Hindlimb muscle (tissue), 1 donor: ENCODE measurements around the gene ZNHIT1. TPM values are rescaled to one million over a fixed set of nuclear protein-coding genes. Genes with fewer than 3 reads are reported as not detected.
"Not testable (repeated sequence)": the region's sequence is repeated elsewhere in the genome, so short reads cannot be mapped to it uniquely, and the experiment has no call there.

Experiments
- DNase-seq: peaks from one replicate; pipeline ENCODE4 v3.0.0-alpha.2; 2013
- polyA plus RNA-seq: library from polyadenylated mRNA; unstranded; fragments of 120-200 nt; gene quantifications from one replicate; pipeline ENCODE4 v1.2.1, GENCODE V29; 2013; ENCODE audit not compliant: insufficient read length

Gene ZNHIT1
- polyA plus RNA-seq, 1 donor, result 48.3 TPM

- no peak for DNase-seq
Observed at GRCh38 chr7:101189109-101189508, 28.9 kb upstream of the ZNHIT1 start.

DNA sequence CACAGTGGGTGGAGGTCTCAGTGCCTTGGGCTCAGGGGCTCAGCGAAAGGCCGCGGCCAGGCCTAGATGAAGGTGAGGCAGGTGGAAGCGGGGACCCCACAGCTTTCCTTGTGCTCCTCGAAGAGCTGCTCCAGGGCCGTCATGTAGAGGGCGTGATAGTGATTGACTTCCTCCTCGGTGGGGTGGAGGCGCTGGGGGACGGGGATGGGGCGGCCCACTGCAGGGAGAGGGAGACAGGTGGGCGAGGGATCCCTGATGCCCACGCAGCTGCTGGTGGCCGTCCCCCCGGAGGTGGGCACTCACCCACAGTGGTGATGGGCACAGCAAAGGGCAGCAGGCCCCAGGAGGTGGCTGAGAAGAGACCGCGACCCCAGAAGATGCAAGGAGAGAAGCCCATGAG, 22.1 kb upstream of the ZNHIT1 start:
- no peak for DNase-seq

DNA sequence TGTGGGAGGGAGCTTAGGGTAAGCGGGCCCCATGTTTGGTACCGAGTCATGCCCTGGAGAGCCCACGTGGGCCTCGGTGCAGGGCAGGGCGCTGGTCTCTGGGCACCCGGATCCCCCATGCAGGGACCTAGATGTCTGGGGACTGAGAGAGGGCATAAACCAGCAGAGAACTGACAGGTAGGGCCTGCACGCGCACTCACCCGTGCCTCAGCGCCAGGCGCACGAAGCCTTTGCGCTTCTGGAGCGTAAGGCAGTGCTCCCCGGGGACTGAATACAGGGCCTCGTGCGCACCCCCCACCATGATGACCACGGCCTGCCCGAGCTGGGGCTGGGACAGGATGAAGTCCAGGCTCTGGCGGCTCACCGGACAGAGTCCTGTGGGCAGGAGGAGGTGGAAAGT, 20.0 kb upstream of the ZNHIT1 start:
- no peak for DNase-seq

DNA sequence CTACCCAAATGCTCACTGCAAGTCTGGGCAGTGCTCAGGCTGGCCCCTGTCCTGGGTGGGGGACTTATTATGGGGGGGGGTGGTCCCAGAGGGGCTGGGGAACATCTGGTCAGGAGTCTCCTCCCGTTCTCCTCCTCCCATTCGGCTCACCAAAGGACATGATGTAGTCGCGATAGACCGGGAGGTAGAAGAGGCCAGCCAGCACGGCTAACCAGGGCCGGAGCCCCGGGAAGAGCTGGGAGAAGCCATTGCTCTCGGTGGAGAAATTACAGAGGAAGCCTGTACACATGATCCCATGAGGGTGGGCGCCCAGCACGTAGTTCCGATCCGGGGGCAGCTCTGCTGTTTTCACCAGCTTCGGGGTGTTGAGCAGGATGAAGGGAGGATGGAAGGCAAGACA, 19.5 kb upstream of the ZNHIT1 start:
- no peak for DNase-seq

DNA sequence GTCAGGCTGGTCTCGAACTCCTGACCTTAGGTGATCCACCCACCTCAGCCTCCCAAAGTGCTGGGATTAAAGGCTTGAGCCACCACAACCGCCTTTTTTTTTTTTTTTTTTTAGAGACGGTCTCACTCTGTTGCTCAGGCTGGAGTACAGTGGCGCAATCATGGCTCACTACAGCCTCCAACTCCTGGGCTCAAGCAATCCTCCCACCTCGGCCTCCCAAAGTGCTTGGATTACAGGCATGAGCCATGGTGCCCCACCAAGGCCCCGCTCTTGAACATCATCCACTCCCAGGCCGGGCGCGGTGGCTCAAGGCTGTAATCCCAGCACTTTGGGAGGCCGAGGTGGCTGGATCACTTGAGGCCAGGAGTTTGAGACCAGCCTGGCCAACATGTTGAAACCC, 18.4 kb upstream of the ZNHIT1 start:
- DNase-seq, result not testable (repeated sequence)

- no peak for DNase-seq
Observed at GRCh38 chr7:101200504-101200861, 17.5 kb upstream of the ZNHIT1 start.

DNA sequence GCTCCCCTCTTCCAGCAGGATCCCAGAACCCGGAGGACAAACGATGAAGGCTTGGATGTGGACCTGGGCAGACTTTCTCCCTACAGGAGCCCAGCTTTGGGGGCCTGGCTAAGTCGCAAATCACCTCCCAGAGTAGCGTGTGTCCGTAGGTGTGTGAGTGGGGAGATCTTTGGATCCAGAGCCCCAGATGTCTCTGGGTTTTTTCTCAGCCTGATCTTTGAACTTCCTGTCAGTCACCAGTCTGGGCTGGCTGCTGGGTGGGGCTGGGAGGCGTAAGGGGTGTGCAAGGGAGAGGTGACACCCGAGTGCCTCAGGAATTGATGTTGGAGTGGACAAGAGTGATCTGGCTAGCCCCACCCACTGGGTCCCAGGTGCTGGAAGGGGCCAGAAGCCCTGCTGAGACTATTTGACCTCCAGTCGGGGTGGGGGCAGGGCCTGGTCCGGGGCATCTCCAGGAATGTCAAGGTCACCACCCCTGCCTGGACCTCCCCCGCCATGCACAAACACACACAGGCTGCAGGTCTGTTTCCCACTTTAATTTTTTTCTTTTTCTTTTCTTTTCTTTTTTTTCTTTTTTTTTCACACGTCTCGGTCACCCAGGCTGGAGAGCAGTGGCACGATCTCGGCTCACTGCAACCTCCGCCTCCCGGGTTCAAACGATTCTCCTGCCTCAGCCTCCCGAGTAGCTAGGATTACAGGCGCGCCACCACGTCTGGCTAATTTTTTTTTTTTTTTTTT, 16.9 kb upstream of the ZNHIT1 start, which contains the start of gene MOGAT3:
Gene MOGAT3, minus strand, starts transcription at position 175 of the 738 bp plus-strand sequence. CDS start 182 bp downstream, outside the sequence.
- no peak for DNase-seq

GRCh38 chr7:101201695-101202602, 16.0 kb upstream of the ZNHIT1 start:
- no peak for DNase-seq

DNA sequence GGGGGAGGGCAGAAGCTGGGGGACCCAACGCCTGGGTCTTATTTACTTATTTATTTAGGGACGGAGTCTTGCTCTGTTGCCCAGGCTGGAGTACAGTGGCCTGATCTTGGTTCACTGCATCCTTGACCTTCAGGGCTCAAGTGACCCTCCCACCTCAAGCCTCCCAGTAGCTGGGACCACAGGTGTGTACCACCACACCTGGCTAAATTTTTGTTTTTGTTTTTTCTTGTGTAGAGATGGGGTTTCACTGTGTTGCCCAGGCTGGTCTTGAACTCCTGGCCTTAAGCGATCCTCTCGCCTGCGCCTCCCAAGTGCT, 15.4 kb upstream of the ZNHIT1 start:
- no peak for DNase-seq

- DNase-seq, result not testable (repeated sequence)
Observed at GRCh38 chr7:101203740-101204738, 13.9 kb upstream of the ZNHIT1 start.

DNA sequence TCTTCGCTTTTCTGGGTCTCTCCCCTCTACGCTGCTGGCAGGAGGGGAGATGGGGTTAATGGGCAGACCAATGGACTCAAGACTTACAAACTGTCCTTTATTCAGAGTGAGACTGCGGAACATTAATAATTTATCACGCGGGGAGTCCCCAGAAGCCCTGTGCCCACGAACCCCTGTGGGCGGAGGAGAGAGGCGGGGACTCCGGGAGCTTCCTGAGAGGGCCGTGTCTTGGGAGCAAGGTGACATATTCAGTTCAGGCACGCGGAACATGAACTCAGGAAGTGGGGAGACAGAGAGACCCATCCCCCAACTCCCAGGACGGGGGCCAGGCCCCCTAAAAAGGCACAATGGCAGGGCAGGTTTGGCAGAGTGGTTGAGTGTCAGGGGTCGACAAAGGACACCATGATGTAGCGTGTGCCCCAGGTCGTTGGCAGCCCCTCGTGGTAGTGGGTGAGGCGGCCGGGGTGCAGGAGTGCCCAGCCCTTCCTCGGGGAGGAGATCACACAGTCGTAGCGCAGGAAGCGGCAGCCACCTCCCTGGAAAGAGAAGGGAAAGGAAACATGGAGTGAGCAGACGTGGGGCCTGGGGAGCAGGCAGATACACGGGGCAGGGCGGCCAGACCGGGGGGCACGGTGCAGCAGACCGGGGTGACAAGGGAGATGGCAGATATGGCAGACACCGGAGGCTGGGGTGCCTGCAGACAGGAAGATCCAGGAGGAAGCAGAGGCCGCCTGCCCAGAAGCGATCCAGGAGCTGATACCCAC, 11.9 kb upstream of the ZNHIT1 start:
- DNase-seq, result no peak

DNA sequence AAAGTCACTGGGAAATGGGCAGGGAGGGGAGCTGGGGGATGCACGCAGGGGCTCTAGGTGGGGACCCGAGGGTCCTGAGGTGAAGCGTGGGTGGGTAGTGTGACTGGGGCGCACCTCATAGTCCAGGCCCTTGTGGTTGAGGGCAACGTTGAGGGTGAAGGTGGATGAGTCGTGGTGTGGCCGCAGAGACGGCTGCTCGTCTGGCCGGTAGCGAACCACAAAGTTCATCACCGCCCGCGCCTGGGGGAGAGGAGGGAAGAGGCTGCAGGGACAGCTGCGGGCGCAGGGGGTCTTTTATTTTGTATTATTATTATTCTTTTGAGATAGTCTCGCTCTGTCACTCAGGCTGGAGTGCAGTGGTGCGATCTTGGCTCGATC, 11.3 kb upstream of the ZNHIT1 start:
- no peak for DNase-seq

- DNase-seq, result no peak
Observed at GRCh38 chr7:101207459-101207858, 10.5 kb upstream of the ZNHIT1 start.

DNA sequence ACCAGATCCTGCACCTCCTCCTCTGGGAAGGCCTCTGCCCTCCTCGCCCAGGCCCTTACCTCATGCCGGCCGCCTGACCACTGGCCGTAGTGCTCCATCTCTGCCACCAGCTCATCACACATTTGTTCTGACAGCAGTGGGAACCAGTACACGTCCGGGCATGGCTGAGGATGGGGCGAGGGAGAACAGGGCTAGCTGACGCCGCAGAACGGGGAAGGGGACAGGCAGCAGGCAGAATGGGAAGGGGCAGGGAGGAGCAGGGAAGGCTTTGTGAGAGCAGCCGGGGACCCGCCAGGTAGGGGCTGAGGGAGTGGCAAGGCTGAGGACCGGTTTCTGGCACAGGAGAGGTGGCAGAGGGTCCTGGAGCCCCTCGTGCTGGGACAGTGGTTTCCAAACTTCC, 9.2 kb upstream of the ZNHIT1 start:
- no peak for DNase-seq

DNA sequence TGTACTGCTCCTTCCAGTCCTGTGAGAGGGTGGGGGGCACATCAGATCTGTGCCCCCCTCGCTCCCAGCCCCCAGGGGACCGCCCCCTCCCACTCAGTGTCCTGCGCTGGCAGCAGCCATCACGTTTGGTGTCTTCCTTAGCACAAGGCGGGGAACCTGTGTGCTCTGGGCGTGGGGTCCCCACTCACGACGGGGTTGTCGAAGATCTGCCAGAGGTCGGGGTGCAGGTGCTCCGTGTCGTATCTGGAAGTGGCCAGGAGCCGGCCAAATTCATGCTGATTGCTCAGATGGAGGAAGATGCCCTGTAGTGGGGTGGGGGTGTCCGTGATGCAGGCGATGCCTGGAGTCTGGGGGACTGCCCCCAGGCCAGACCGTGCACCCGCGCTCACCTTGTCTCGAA, 7.8 kb upstream of the ZNHIT1 start:
- DNase-seq, result no peak

DNA sequence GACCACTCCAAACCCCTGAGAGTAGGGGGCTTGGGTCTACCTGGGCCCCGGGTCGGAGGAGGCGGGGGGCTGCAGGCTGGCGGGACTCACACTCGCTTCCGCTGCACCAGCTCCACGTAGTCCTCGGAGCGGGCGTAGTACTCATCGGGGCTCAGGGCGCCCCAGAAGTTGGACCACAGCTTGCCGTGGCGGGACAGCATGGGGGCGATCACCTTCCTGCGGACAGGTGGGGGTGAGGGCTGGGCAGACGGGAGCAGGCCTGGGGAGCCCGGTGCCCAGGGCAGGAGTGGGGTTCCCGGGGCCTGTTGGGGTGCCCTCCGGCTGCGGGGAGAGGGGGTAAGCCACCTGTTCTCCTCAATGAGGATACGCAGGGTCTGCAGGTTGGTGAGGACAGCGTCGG, 6.5 kb upstream of the ZNHIT1 start:
- DNase-seq, result no peak

- no peak for DNase-seq
Observed at GRCh38 chr7:101212014-101212413, 6.0 kb upstream of the ZNHIT1 start.

DNA sequence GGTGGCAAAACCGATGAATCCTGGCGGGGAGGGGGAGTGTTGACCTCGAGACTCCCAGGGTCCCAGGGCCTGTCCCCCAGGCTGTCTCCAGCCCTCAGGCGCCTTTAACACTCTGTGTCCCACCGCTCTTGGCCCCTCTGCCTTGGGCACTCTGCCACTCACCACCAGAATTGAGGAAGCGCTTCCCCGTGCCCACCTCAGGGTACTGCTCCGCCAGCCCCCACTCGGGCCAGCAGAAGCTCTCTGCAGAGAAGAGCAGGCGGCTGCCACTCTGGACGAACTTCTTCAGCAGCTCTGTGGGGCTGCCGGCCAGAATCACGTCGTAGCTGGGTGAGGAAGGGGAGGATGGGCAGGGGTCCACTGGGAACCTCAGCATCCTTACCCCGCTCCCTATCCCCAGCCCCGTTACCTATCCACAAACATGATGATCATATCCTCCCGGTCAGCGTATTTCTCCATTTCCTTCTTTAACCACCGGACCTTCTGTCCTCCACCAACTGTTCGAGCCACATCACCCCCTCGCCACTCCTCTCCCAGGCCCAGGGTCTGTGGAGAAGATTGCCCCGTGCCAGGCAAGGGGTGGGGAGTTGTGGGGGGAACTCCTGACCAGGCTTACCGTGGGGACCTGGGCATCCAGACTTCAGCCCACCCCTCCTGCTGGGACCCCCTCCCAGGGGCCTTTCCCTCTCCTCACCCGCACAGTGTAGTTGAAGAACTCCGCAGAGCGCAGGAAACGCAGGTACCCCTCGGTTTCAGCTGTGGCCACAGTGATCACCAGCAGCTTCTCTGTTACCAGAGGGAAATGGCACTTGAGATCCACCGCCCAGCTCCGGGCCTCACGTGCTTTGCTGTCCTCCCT, 1.7 kb upstream of the ZNHIT1 start:
- DNase-seq, result no peak

GRCh38 chr7:101216860-101217387, 1.0 kb upstream of the ZNHIT1 start:
- no peak for DNase-seq

- no peak for DNase-seq
Observed at GRCh38 chr7:101218236-101219125, 516 bp downstream of the ZNHIT1 start.
